Osteocyte (in vitro differentiated cells): ENCODE data around the gene WNT10A. TPM values are rescaled to one million over a fixed set of nuclear protein-coding genes. Genes with fewer than 3 reads are reported as not detected.

ENCODE experiments used
- DNase-seq: peaks from one replicate; pipeline ENCODE4 v3.0.0; 2021; ENCODE audit warnings: mixed read lengths; ENCODE audit not compliant: unreplicated experiment; ENCODE audit errors: extremely low spot score
- H3K27ac Mint-ChIP-seq: one replicate; pipeline ENCODE4 v1.8.0; 2021; ENCODE audit warnings: mild to moderate bottlenecking, mixed read lengths; ENCODE audit not compliant: unreplicated experiment
- H3K27me3 Mint-ChIP-seq: one replicate; pipeline ENCODE4 v1.8.0; 2021; ENCODE audit warnings: mixed read lengths; ENCODE audit not compliant: unreplicated experiment
- H3K36me3 Mint-ChIP-seq: one replicate; pipeline ENCODE4 v1.8.0; 2021; ENCODE audit warnings: mixed read lengths; ENCODE audit not compliant: unreplicated experiment
- H3K4me1 Mint-ChIP-seq: one replicate; pipeline ENCODE4 v1.8.0; 2021; ENCODE audit warnings: mixed read lengths; ENCODE audit not compliant: unreplicated experiment
- H3K4me3 Mint-ChIP-seq: one replicate; pipeline ENCODE4 v1.8.0; 2021; ENCODE audit warnings: mild to moderate bottlenecking, moderate library complexity, mixed read lengths; ENCODE audit not compliant: unreplicated experiment
- H3K9me3 Mint-ChIP-seq: one replicate; pipeline ENCODE4 v1.8.0; 2021; ENCODE audit warnings: mixed read lengths; ENCODE audit not compliant: unreplicated experiment
- total RNA-seq: library from RNA; stranded (reverse); gene quantifications from 2 replicates; pipeline ENCODE4 v1.2.1, GENCODE V29; 2021
- TF ChIP-seq, protein P1 (sequence below): fragments of 200-600 bp; sonication (generic); IDR thresholded peaks from 2 replicates; pipeline ENCODE4 v1.5.0; 2021; ENCODE audit warnings: antibody characterized with exemption, mild to moderate bottlenecking, moderate library complexity

Gene WNT10A
- total RNA-seq, 1 donor from 2014 or later = not detected

GRCh38 chr2:218893349-218894150 is 12.9 kb downstream of the WNT10A start:
- TF ChIP-seq, protein P1, sequence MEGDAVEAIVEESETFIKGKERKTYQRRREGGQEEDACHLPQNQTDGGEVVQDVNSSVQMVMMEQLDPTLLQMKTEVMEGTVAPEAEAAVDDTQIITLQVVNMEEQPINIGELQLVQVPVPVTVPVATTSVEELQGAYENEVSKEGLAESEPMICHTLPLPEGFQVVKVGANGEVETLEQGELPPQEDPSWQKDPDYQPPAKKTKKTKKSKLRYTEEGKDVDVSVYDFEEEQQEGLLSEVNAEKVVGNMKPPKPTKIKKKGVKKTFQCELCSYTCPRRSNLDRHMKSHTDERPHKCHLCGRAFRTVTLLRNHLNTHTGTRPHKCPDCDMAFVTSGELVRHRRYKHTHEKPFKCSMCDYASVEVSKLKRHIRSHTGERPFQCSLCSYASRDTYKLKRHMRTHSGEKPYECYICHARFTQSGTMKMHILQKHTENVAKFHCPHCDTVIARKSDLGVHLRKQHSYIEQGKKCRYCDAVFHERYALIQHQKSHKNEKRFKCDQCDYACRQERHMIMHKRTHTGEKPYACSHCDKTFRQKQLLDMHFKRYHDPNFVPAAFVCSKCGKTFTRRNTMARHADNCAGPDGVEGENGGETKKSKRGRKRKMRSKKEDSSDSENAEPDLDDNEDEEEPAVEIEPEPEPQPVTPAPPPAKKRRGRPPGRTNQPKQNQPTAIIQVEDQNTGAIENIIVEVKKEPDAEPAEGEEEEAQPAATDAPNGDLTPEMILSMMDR = no peak
- no peak for DNase-seq
- peaks cover 16% of the 10 kb centered on the region for H3K4me1 Mint-ChIP-seq
- H3K4me3 Mint-ChIP-seq = no peak overlapping the region
- peaks cover 45% of the 10 kb centered on the region for H3K27me3 Mint-ChIP-seq
- H3K9me3 Mint-ChIP-seq = no peaks in the 10 kb centered on the region
- no peaks in the 10 kb centered on the region for H3K36me3 Mint-ChIP-seq
- H3K27ac Mint-ChIP-seq = no peak overlapping the region

DNA sequence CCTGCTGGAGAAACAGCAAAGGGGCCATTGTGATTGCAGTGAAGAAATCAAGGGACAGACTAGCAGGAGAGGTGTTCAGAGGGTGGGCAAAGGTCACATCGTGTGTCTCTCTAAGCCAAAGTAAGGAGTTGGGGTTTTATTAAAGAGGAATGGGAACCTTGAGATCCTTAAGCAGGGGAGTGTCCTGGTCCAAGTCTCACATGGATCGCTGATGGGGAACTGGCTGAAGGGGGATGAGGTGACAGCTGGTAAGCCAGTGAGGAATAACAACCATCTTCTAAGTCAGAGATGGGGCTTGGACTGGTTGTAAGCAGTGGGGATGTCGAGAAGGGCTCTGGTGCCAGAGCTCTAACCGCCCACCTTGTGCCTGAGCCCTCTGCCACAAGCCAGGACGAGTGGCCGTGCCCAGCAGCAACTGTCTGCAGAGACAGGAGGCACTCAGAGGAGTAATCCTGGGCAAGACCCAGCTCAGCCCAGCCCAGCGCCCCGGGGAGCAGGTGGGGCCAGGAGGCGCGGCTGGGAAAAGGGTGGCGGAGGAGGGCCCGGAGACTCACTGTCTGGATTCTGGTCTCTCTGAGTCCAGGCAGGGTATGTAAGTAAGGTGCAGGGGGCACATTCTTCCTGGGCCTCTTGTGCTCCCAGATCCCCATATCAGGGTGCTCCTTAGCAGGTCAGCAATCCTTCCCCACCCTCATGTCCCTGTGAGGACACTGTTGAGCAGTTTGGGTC is 13.7 kb downstream of the WNT10A start:
- H3K9me3 Mint-ChIP-seq = no peaks in the 10 kb centered on the region
- peaks cover 50% of the 10 kb centered on the region for H3K27me3 Mint-ChIP-seq
- H3K4me3 Mint-ChIP-seq = no peak overlapping the region
- peaks cover 17% of the 10 kb centered on the region for H3K4me1 Mint-ChIP-seq
- no peak overlapping the region for H3K27ac Mint-ChIP-seq
- TF ChIP-seq, protein P1 = no peak
- DNase-seq = no peak
- H3K36me3 Mint-ChIP-seq = no peaks in the 10 kb centered on the region

DNA sequence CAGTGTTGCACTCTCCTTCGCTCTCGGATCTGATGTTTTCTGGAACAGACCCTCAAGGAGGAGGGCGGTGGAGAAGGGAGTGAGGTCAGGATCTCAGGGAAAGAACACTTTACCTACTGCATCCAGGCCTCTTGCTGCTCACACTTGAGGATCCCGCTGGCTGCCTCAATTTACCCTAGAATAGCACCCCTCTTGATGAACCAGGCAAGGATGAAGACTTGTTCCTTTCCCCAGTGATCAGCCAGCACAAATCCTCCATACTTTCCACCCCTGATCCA is 14.2 kb downstream of the WNT10A start:
- Mint-ChIP-seq H3K9me3 (no peaks in the 10 kb centered on the region), H3K27ac (no peak overlapping the region), H3K27me3 (peaks cover 55% of the 10 kb centered on the region), H3K36me3 (no peaks in the 10 kb centered on the region), H3K4me3 (no peak overlapping the region), H3K4me1 (peaks cover 17% of the 10 kb centered on the region)
- DNase-seq = no peak
- TF ChIP-seq, protein P1 = no peak

GRCh38 chr2:218895326-218895725 is 14.7 kb downstream of the WNT10A start:
- no peak overlapping the region for H3K27ac Mint-ChIP-seq
- TF ChIP-seq, protein P1 = no peak

GRCh38 chr2:218895759-218896500 is 15.3 kb downstream of the WNT10A start:
- Mint-ChIP-seq H3K4me1 (peaks cover 17% of the 10 kb centered on the region), H3K9me3 (no peaks in the 10 kb centered on the region), H3K4me3 (no peak overlapping the region), H3K36me3 (no peaks in the 10 kb centered on the region), H3K27me3 (peaks cover 58% of the 10 kb centered on the region), H3K27ac (no peak overlapping the region)
- TF ChIP-seq, protein P1 = no peak
- no peak for DNase-seq

More at GRCh38 chr2:218895326-218895725, 14.7 kb downstream of the WNT10A start:
- Mint-ChIP-seq H3K4me1 (peaks cover 17% of the 10 kb centered on the region), H3K9me3 (no peaks in the 10 kb centered on the region), H3K4me3 (no peak overlapping the region), H3K27me3 (peaks cover 56% of the 10 kb centered on the region), H3K36me3 (no peaks in the 10 kb centered on the region)
- no peak for DNase-seq
